ENCODE data around the gene DUSP1.
A peak's percentile ranks its signal among the peaks of the same experiment; 100 is the strongest.
"Not testable (repeated sequence)": the region's sequence is repeated elsewhere in the genome, so short reads cannot be mapped to it uniquely, and the experiment has no call there.

Gene DUSP1

DNA sequence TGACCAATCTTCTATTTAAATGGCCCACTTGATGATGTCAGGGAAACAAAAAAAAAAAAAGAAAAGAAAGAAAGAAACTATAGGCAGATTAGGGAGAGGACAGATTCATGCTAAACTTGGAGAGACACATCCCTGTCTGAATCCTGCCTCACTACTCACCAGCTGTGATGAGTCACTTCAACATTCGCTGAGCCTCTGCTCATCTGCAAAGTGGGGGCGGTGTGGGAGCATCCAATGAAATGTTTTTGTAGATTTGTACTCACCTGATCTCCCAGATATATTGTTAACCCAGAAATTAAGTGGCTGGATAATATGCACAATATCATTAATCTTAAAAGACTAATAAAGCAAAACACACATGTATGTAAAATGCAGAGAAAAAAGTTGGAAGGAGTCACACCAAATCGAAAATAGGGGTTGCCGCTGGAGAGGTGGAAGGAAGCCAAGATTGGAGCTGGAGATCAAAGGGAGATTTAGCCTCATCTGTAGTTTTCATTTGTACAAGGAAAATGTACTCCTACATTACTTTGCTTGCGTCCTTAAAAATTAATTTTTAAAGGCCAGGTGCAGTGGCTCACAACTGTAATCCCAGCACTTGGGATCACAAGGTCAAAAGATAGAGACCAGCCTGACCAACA lies 46.0 kb upstream of the DUSP1 start:
- TF ChIP-seq ZNF70 (CRISPR knock-in tag; IDR thresholded peaks at IDR 0.05) (no peak), ISL1 (CRISPR knock-in tag; IDR thresholded peaks at IDR 0.05) (no peak), OSR1 (CRISPR knock-in tag; IDR thresholded peaks at IDR 0.05) (no peak), SNAI2 (CRISPR knock-in tag; IDR thresholded peaks at IDR 0.05) (no peak), PPARA (CRISPR knock-in tag; IDR thresholded peaks at IDR 0.05; ENCODE audit: borderline replicate concordance) (no peak), RARB (CRISPR knock-in tag; IDR thresholded peaks at IDR 0.05) (no peak), BACH2 (CRISPR knock-in tag; IDR thresholded peaks at IDR 0.05; ENCODE audit: borderline replicate concordance) (no peak), CSDC2 (CRISPR knock-in tag; IDR thresholded peaks at IDR 0.05) (no peak)
- TF ChIP-seq, protein P1, sequence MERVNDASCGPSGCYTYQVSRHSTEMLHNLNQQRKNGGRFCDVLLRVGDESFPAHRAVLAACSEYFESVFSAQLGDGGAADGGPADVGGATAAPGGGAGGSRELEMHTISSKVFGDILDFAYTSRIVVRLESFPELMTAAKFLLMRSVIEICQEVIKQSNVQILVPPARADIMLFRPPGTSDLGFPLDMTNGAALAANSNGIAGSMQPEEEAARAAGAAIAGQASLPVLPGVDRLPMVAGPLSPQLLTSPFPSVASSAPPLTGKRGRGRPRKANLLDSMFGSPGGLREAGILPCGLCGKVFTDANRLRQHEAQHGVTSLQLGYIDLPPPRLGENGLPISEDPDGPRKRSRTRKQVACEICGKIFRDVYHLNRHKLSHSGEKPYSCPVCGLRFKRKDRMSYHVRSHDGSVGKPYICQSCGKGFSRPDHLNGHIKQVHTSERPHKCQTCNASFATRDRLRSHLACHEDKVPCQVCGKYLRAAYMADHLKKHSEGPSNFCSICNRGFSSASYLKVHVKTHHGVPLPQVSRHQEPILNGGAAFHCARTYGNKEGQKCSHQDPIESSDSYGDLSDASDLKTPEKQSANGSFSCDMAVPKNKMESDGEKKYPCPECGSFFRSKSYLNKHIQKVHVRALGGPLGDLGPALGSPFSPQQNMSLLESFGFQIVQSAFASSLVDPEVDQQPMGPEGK (CRISPR knock-in tag; IDR thresholded peaks at IDR 0.05; ENCODE audit: borderline replicate concordance): no peak
- TF ChIP-seq, protein P2, sequence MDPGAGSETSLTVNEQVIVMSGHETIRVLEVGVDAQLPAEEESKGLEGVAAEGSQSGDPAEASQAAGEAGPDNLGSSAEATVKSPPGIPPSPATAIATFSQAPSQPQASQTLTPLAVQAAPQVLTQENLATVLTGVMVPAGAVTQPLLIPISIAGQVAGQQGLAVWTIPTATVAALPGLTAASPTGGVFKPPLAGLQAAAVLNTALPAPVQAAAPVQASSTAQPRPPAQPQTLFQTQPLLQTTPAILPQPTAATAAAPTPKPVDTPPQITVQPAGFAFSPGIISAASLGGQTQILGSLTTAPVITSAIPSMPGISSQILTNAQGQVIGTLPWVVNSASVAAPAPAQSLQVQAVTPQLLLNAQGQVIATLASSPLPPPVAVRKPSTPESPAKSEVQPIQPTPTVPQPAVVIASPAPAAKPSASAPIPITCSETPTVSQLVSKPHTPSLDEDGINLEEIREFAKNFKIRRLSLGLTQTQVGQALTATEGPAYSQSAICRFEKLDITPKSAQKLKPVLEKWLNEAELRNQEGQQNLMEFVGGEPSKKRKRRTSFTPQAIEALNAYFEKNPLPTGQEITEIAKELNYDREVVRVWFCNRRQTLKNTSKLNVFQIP (CRISPR knock-in tag; IDR thresholded peaks at IDR 0.05; ENCODE audit: borderline replicate concordance, low read depth): no peak
- ATAC-seq: peak; percentile 98

DNA sequence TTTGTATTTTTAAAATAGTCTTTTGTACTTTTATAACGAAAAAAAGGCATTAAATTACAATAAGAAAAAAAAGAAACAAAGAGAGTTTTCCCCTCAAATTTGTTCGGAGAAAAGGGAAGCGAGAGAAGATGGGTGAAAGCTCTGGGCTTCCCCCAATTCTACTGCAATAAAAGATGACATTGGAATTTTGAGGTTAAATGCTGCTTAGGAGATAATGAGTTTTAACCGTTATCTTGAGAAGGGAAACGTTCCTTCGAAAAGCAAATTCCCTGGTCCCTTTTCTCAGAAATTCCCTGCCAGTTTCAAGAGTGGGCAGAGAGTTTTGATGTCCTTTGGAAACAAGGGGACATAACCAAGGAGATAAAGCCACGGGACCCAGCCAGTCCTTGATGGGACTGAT lies 44.6 kb upstream of the DUSP1 start:
- TF ChIP-seq TCF4 (CRISPR knock-in tag; IDR thresholded peaks at IDR 0.05; ENCODE audit: borderline replicate concordance): no peak
- TF ChIP-seq, protein P3, sequence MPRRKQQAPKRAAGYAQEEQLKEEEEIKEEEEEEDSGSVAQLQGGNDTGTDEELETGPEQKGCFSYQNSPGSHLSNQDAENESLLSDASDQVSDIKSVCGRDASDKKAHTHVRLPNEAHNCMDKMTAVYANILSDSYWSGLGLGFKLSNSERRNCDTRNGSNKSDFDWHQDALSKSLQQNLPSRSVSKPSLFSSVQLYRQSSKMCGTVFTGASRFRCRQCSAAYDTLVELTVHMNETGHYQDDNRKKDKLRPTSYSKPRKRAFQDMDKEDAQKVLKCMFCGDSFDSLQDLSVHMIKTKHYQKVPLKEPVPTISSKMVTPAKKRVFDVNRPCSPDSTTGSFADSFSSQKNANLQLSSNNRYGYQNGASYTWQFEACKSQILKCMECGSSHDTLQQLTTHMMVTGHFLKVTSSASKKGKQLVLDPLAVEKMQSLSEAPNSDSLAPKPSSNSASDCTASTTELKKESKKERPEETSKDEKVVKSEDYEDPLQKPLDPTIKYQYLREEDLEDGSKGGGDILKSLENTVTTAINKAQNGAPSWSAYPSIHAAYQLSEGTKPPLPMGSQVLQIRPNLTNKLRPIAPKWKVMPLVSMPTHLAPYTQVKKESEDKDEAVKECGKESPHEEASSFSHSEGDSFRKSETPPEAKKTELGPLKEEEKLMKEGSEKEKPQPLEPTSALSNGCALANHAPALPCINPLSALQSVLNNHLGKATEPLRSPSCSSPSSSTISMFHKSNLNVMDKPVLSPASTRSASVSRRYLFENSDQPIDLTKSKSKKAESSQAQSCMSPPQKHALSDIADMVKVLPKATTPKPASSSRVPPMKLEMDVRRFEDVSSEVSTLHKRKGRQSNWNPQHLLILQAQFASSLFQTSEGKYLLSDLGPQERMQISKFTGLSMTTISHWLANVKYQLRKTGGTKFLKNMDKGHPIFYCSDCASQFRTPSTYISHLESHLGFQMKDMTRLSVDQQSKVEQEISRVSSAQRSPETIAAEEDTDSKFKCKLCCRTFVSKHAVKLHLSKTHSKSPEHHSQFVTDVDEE (CRISPR knock-in tag; IDR thresholded peaks at IDR 0.05): no peak
- no peak for TF ChIP-seq ISL1 (CRISPR knock-in tag; IDR thresholded peaks at IDR 0.05)
- TF ChIP-seq CSDC2 (CRISPR knock-in tag; IDR thresholded peaks at IDR 0.05): no peak
- TF ChIP-seq, protein P4, sequence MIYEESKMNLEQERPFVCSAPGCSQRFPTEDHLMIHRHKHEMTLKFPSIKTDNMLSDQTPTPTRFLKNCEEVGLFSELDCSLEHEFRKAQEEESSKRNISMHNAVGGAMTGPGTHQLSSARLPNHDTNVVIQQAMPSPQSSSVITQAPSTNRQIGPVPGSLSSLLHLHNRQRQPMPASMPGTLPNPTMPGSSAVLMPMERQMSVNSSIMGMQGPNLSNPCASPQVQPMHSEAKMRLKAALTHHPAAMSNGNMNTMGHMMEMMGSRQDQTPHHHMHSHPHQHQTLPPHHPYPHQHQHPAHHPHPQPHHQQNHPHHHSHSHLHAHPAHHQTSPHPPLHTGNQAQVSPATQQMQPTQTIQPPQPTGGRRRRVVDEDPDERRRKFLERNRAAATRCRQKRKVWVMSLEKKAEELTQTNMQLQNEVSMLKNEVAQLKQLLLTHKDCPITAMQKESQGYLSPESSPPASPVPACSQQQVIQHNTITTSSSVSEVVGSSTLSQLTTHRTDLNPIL (CRISPR knock-in tag; IDR thresholded peaks at IDR 0.05; ENCODE audit: low read depth): no peak
- TF ChIP-seq ZFP30 (CRISPR knock-in tag; IDR thresholded peaks at IDR 0.05): no peak
- no peak for TF ChIP-seq ARNTL (CRISPR knock-in tag; IDR thresholded peaks at IDR 0.05; ENCODE audit: borderline replicate concordance, low read depth)
- TF ChIP-seq, protein P1 (CRISPR knock-in tag; IDR thresholded peaks at IDR 0.05; ENCODE audit: borderline replicate concordance): no peak
- ATAC-seq: no peak

DNA sequence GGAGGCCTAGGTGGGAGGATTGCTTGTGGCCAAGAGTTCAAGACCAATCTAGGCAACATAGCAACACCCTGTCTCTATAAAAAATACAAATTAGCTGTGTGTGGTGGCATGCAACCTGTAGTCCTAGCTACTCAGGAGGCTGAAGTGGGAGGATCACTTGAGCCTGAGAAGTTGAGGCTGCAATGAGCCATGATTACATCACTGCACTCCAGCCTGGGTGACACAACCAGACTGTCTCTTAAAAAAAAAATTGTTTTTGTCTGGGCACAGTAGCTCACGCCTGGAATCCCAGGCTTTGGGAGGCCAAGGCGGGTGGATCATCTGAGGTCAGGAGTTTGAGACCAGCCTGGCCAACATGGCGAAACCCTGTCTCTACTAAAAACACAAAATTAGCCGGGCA lies 40.0 kb upstream of the DUSP1 start:
- ATAC-seq: not testable (repeated sequence)

DNA sequence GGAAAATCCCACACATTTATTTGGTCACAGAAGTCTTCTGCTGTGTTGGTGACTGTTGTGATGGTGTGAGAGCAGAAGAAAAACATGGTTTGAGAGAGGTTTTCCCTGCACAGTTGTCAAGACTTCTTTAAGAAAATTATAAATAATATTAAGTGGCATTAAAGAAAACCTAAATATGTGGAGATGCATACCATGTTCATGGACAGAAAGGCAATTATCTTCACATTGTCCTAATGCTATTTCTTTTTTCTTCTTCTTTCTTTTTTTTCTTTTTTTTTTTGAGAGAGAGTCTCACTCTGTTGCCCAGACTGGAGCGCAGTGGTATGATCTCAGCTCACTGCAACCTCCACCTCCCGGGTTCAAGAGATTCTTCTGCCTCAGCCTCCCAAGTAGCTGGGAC lies 38.8 kb upstream of the DUSP1 start:
- ATAC-seq: no peak
- TF ChIP-seq, protein P5, sequence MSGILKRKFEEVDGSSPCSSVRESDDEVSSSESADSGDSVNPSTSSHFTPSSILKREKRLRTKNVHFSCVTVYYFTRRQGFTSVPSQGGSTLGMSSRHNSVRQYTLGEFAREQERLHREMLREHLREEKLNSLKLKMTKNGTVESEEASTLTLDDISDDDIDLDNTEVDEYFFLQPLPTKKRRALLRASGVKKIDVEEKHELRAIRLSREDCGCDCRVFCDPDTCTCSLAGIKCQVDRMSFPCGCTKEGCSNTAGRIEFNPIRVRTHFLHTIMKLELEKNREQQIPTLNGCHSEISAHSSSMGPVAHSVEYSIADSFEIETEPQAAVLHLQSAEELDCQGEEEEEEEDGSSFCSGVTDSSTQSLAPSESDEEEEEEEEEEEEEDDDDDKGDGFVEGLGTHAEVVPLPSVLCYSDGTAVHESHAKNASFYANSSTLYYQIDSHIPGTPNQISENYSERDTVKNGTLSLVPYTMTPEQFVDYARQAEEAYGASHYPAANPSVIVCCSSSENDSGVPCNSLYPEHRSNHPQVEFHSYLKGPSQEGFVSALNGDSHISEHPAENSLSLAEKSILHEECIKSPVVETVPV (CRISPR knock-in tag; IDR thresholded peaks at IDR 0.05): no peak
- no peak for TF ChIP-seq PPARA (CRISPR knock-in tag; IDR thresholded peaks at IDR 0.05; ENCODE audit: borderline replicate concordance)
- no peak for TF ChIP-seq SNAI2 (CRISPR knock-in tag; IDR thresholded peaks at IDR 0.05)
- TF ChIP-seq ESRRG (CRISPR knock-in tag; IDR thresholded peaks at IDR 0.05): no peak
- TF ChIP-seq, protein P3 (CRISPR knock-in tag; IDR thresholded peaks at IDR 0.05): no peak
- no peak for TF ChIP-seq TOX (CRISPR knock-in tag; IDR thresholded peaks at IDR 0.05; ENCODE audit: borderline replicate concordance)
- TF ChIP-seq, protein P4 (CRISPR knock-in tag; IDR thresholded peaks at IDR 0.05; ENCODE audit: low read depth): no peak
- no peak for TF ChIP-seq TCF4 (CRISPR knock-in tag; IDR thresholded peaks at IDR 0.05; ENCODE audit: borderline replicate concordance)
- no peak for TF ChIP-seq ISL1 (CRISPR knock-in tag; IDR thresholded peaks at IDR 0.05)
- no peak for TF ChIP-seq GLIS3 (CRISPR knock-in tag; IDR thresholded peaks at IDR 0.05)
- TF ChIP-seq ZFP30 (CRISPR knock-in tag; IDR thresholded peaks at IDR 0.05): no peak

All from SK-N-SH treated with all-trans-retinoic acid at 6 μM for 48 hours (cell line).